Breast epithelium (tissue), 4 donors: ENCODE data around the gene TTLL12. TPM values are rescaled to one million over a fixed set of nuclear protein-coding genes. Genes with fewer than 3 reads are reported as not detected.

Experiments used
- DNase-seq, 2 donors: peaks; one replicate each; pipeline ENCODE4 v3.0.0-alpha.2; 2019; ENCODE audit warnings: low spot score in 2 of 2
- H3K27ac ChIP-seq, 2 donors: fragments of 200-600 bp; sonication (generic) in 1 of 2; one replicate each; pipeline ENCODE4 v1.5.1; 2016 to 2019; ENCODE audit warnings: mild to moderate bottlenecking in 1 of 2
- H3K27me3 ChIP-seq, 2 donors: fragments of 200-600 bp; sonication (generic) in 1 of 2; one replicate each; pipeline versions ENCODE4 v1.5.1 to v1.6.0; 2017 to 2019; ENCODE audit warnings: control low read depth in 1 of 2, mild to moderate bottlenecking in 1 of 2
- H3K36me3 ChIP-seq: fragments of 200-600 bp; one replicate; pipeline ENCODE4 v1.5.1; 2019
- H3K4me1 ChIP-seq, 2 donors: fragments of 200-600 bp; sonication (generic); one replicate each; pipeline ENCODE4 v1.5.1; 2016 to 2019; ENCODE audit warnings: control low read depth in 1 of 2
- H3K4me3 ChIP-seq, 3 donors: fragments of 200-600 bp; sonication (generic); 1 replicate in 2 of 3; 2 replicates in 1 of 3; pipeline ENCODE4 v1.5.1; 2016 to 2019; ENCODE audit warnings: mild to moderate bottlenecking in 3 of 3, moderate library complexity in 2 of 3
- H3K9me3 ChIP-seq, 2 donors: fragments of 200-600 bp; sonication (generic) in 1 of 2; one replicate each; pipeline ENCODE4 v1.5.1; 2016 to 2019; ENCODE audit warnings: control low read depth in 1 of 2
- POLR2A ChIP-seq: fragments of 450-650 bp; IDR thresholded peaks from one replicate; pipeline ENCODE4 v1.6.1; 2016; ENCODE audit warnings: antibody characterized with exemption, mild to moderate bottlenecking, moderate library complexity
- POLR2AphosphoS5 ChIP-seq, 3 donors: sonication (generic); formaldehyde crosslinking; IDR thresholded peaks; one replicate each; pipeline ENCODE4 v1.6.1; 2017; ENCODE audit warnings: antibody characterized with exemption in 3 of 3
- intact Hi-C: fragments of 100-400 bp; cut with DNase I; formaldehyde crosslinking; loops from one replicate; pipeline ENCODE4 v1.15.1; 2023; ENCODE audit warnings: low total_unique reads
- total RNA-seq, 3 donors: library from RNA; depleted of rRNA; stranded (reverse); fragments of >200 nt; gene quantifications; one replicate each; pipeline ENCODE4 v1.1.0, GENCODE V29; 2016
- TF ChIP-seq, protein P1 (sequence below), 3 donors: fragments of 450-650 bp; IDR thresholded peaks; one replicate each; pipeline ENCODE4 v1.5.1; 2016 to 2017; ENCODE audit warnings: antibody characterized with exemption in 3 of 3, mild to moderate bottlenecking in 3 of 3, moderate library complexity in 3 of 3

The TTLL12 gene
- total RNA-seq, 3 donors from 2014 or later: 25.9 to 36.0 (median 31.4) TPM

DNA sequence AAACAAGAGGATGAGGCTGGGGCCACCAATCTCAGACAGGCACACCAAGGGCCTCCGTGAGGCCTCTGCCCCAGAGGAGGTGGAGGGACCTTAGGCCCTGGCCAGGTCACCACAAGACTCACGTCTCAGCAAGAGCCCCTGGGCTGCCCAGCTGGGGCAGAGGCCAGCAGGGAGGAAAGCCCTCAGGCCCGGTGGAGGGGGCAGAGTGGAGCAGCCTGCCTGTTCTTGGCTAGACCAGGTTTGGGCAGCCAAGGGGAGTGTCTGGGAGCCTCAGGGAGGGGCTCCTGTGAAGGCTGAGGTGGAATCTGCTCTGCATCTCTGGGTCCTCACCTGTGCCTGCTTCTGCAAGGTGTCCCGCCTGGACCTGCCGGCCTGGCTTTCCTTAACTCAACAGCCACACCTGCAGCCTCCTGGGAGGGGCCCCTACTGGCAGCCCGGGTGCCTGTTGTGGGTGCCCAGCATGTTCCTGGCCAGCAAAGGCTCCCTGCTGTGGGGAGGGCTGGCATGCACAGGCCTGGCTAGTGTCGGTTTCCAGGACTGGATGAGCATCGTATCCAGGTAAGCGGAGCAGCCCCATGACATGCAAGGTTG lies 11.9 kb downstream of the TTLL12 start:
- Histone ChIP-seq H3K4me1 (no peaks in the 10 kb centered on the region), H3K4me3 (no peak overlapping the region), H3K27ac (no peak overlapping the region), H3K36me3 (no peaks in the 10 kb centered on the region), H3K27me3 (no peaks in the 10 kb centered on the region), H3K9me3 (no peaks in the 10 kb centered on the region)
- intact Hi-C loops: no loop called here
- no peak for DNase-seq
- no peak for TF ChIP-seq POLR2A
- TF ChIP-seq, protein P1, sequence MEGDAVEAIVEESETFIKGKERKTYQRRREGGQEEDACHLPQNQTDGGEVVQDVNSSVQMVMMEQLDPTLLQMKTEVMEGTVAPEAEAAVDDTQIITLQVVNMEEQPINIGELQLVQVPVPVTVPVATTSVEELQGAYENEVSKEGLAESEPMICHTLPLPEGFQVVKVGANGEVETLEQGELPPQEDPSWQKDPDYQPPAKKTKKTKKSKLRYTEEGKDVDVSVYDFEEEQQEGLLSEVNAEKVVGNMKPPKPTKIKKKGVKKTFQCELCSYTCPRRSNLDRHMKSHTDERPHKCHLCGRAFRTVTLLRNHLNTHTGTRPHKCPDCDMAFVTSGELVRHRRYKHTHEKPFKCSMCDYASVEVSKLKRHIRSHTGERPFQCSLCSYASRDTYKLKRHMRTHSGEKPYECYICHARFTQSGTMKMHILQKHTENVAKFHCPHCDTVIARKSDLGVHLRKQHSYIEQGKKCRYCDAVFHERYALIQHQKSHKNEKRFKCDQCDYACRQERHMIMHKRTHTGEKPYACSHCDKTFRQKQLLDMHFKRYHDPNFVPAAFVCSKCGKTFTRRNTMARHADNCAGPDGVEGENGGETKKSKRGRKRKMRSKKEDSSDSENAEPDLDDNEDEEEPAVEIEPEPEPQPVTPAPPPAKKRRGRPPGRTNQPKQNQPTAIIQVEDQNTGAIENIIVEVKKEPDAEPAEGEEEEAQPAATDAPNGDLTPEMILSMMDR (IDR thresholded peaks at IDR 0.05): no peak
- TF ChIP-seq POLR2AphosphoS5 (IDR thresholded peaks at IDR 0.05): no peak

DNA sequence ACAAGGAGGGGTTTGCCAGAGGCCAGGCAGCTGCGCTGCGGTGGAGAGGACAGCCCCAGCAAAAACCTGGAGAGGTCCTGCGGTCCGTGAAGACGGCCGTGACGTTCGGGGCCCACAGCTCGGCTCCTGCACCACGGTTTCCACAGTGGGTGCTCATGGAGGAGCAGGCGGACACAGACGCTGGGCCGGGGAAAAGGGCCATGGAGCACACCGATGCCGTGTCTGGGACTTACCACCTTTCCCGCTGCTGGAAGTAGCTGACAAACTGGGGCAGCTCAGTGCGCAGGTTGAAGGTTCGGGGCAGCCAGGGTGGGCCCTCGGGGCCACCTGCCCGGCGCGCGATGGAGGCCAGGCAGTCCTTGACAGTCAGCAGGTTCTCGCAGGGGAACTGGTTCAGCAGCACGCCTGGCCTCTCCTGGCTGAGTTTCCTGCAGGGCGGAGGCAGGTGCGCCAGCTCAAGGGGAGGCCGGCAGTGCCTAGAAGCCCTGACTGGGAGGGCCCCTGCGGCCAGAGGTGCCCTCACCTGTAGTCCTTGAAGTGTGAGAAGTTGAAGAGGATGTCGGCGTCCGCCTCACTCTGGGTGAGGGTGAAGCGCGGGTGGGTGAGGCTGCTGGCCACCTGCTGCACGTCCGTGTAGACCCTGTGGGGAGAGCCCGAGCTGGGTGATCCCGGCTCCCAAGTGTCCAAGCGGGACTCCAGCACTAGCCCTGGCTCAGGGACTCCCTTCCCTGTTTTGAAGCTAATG lies 12.8 kb downstream of the TTLL12 start:
- Histone ChIP-seq H3K27ac (no peak overlapping the region), H3K9me3 (no peaks in the 10 kb centered on the region), H3K4me1 (no peaks in the 10 kb centered on the region), H3K4me3 (no peak overlapping the region), H3K36me3 (no peaks in the 10 kb centered on the region), H3K27me3 (no peaks in the 10 kb centered on the region)
- TF ChIP-seq POLR2A: no peak
- DNase-seq: no peak
- intact Hi-C loops: no loop called here

DNA sequence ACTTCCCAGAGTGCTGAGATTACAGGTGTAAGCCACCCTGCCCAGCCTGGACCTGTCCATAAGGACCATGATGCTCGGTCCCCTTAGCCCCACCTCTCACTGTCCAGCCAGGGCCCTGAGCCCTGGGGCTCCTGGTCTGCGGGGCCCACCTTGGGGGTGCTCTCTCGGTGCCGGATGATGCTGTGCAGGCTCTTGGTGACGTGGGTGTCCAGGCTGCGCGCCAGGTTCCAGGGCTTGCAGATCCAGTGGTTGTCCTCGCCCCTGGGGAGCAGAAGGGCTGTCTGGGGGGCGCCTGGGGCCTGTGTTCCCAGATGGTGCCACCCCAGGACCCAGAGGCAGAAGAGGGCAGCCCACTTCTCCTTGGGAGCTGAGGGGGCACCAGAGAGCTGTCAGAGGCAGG lies 13.4 kb downstream of the TTLL12 start:
- H3K4me1 ChIP-seq: no peaks in the 10 kb centered on the region
- H3K4me3 ChIP-seq: no peak overlapping the region
- intact Hi-C loops: no loop called here
- H3K9me3 ChIP-seq: no peaks in the 10 kb centered on the region
- H3K27ac ChIP-seq: no peak overlapping the region
- no peak for TF ChIP-seq POLR2AphosphoS5 (IDR thresholded peaks at IDR 0.05)
- TF ChIP-seq POLR2A: no peak
- TF ChIP-seq, protein P1 (IDR thresholded peaks at IDR 0.05): no peak
- H3K27me3 ChIP-seq: no peaks in the 10 kb centered on the region
- DNase-seq: no peak
- H3K36me3 ChIP-seq: no peaks in the 10 kb centered on the region

DNA sequence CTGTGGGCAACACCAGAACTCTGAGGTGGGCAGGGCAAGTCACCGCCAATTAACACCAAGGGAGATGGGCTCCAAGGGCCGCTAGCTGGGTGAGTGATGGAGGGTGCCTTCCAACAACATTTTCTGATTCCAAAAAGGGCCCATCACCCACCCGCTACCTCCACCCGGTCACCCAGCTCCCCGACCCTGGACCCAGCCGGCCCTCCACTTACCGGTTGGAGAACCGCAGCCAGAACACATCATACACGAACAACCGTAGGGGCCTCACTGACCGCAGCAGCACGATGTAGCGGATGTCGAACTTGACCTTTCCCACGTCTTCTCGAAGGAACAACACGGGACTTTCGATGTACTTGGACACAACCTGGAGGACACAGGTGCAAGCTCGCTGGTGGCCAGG lies 14.7 kb downstream of the TTLL12 start:
- no peak for DNase-seq
- H3K4me1 ChIP-seq: no peaks in the 10 kb centered on the region
- intact Hi-C loops: no loop called here
- H3K9me3 ChIP-seq: no peaks in the 10 kb centered on the region
- no peaks in the 10 kb centered on the region for H3K27me3 ChIP-seq
- TF ChIP-seq POLR2AphosphoS5 (IDR thresholded peaks at IDR 0.05) (no peak), POLR2A (no peak)
- TF ChIP-seq, protein P1 (IDR thresholded peaks at IDR 0.05): no peak
- no peak overlapping the region for H3K4me3 ChIP-seq
- H3K36me3 ChIP-seq: no peaks in the 10 kb centered on the region
- H3K27ac ChIP-seq: no peak overlapping the region

DNA sequence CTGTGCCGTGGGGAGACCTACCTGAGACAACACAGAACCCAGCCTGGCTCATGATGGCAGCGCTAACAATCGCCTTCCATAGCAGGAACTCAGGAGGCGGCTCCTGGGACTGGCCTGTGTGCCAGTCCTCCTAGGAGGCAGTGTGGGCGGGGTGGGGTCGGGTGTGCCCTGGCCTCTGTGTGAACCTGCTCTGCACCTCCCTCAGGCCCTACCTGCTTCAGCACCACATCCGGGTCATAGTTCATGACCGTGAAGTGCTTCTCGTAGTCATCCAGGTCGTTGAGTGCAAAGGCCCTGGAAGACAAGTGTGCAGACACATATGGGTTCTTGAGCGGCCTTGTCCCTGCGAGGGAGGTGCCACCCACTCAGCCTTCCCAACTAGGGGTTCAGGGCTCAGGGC lies 15.3 kb downstream of the TTLL12 start:
- no peaks in the 10 kb centered on the region for H3K36me3 ChIP-seq
- DNase-seq: no peak
- intact Hi-C loops: no loop called here
- no peak overlapping the region for H3K27ac ChIP-seq
- no peaks in the 10 kb centered on the region for H3K27me3 ChIP-seq
- no peak overlapping the region for H3K4me3 ChIP-seq
- TF ChIP-seq POLR2AphosphoS5 (IDR thresholded peaks at IDR 0.05): no peak
- TF ChIP-seq, protein P1 (IDR thresholded peaks at IDR 0.05): no peak
- H3K4me1 ChIP-seq: no peaks in the 10 kb centered on the region
- H3K9me3 ChIP-seq: no peaks in the 10 kb centered on the region
